Spleen (tissue), 7 donors: ENCODE measurements around the gene TRIM9.

Experiments
- CTCF ChIP-seq, 11 experiments: fragments of 200-600 bp in 7 of 11; fragments of 450-650 bp in 4 of 11; sonication (generic) in 4 of 11; IDR thresholded peaks in 8 of 11; conservative IDR thresholded peaks in 3 of 11; 1 replicate in 7 of 11; 2 replicates in 4 of 11; pipeline versions ENCODE4 v1.4.0 to v1.8.0; 2016 to 2021; ENCODE audit warnings: antibody characterized with exemption in 11 of 11, inconsistent platforms in 4 of 11, mild to moderate bottlenecking in 1 of 11
- POLR2A ChIP-seq, 3 donors: fragments of 450-650 bp; IDR thresholded peaks; one replicate each; pipeline ENCODE4 v1.5.1; 2017; ENCODE audit warnings: antibody characterized with exemption in 3 of 3, mild to moderate bottlenecking in 1 of 3
- POLR2AphosphoS5 ChIP-seq, 3 donors: sonication (generic); formaldehyde crosslinking; IDR thresholded peaks; one replicate each; pipeline ENCODE4 v1.5.1; 2017; ENCODE audit warnings: antibody characterized with exemption in 3 of 3
- donor health status: DM: no; HTN: no; CAD: no; lungs with moderate emphysema.
- donor health status: DM: no; HTN: no; CAD: no.
- donor health status: DM: no; HTN: no; CAD: no.

GRCh38 chr14:51053157-51053556 lies 41.7 kb downstream of the TRIM9 start:
- TF ChIP-seq CTCF (IDR thresholded peaks at IDR 0.05 in 8 of 11, conservative IDR thresholded peaks at IDR 0.05 in 3 of 11) (no peak), POLR2AphosphoS5 (IDR thresholded peaks at IDR 0.05) (no peak), POLR2A (IDR thresholded peaks at IDR 0.05) (no peak)
